ENCODE data around the gene HIPK1. TPM values are rescaled to one million over a fixed set of nuclear protein-coding genes. Genes with fewer than 3 reads are reported as not detected.

HIPK1 gene
- total RNA-seq: 10 to 100 TPM; 68.9 to 78.9 TPM
- long read RNA-seq, donor 1, partial matches to known transcripts: 3 of 13 reads
- long read RNA-seq, donor 1, other reads (novel, unspliced or antisense): 10 of 13 reads
- long read RNA-seq, donor 2, partial matches to known transcripts: 0 of 12 reads
- long read RNA-seq, donor 2, other reads (novel, unspliced or antisense): 12 of 12 reads

- intact Hi-C loops (cut with DNase I): loop anchor here in 1 of 2 donors (2.0 kb wide), 1 partner anchor 24 kb away; the partner anchor contains the start of genes AP4B1 and DCLRE1B
- DNase-seq (ENCODE audit: low spot score): peak; percentile 98
Observed at GRCh38 chr1:113928941-113929749, at the start of gene HIPK1. Gene HIPK1 (plus strand): TSS chr1:113929324.

- intact Hi-C loops (cut with DNase I): no loop called here
- DNase-seq (ENCODE audit: low spot score): no peak
Observed at GRCh38 chr1:113879739-113880038, 49.4 kb upstream of the HIPK1 start.

DNA sequence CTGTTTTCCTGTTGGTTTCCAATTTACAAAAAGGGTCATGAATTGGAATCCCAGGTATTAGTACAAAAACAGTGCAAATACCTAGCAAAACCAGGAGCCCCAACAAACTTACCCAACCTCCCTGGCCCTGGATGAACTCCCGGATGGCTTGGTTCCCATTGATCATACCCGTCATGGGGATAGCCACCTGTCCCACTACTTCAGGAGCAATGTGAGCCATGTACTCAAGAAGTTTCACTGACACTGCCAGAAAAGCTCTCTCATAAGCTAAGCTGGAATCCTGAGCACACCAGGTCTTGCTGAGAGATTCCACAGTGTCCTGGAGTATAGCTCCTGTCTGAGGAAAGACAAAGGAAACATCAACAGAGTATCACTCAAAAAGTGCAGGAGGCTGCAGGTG, 47.5 kb upstream of the HIPK1 start:
- intact Hi-C loops (cut with DNase I): no loop called here
- no peak for DNase-seq (ENCODE audit: low spot score)

DNA sequence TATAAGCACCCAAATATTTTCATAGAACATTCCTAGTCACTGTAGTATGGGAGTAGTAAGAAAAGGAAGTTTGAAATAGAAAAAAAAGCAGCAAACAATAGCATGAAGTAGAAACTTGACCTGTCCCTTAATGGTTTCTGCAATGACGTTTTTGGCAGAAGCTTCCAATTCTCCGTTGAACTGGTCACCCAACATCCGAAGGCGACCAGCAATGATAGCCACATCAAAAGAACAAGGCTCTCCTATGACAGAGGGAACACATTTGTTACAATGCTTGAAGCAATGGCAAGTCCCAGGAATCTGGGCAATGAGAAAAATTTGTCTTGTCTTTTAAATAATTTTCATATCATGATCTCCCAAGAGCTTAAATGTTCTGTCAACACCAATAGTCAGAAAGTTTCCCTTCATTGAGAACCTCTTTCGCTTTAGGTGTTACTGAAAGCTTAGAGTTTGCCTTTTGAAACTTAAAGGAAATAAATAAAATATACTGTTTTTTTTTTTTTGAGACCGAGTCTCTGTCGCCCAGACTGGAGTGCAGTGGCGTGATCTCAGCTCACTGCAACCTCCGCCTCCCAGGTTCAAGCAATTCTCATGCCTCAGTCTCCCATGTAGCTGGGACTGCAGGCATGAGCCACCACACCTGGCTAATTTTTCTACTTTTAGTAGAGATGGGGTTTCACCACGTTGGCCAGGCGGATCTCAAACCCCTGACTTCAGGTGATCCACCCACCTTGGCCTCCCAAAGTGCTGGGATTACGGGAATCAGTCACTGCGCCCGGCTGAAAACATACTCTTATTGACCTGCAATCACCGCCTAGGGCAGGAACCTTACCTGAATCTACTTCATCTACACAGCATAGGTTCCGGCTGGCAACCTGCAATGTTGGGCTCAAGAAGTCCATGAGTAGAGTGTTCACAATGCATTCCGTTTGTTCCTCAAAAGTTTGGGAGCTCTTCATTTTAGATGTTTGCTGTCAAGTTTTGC, 42.4 kb upstream of the HIPK1 start:
- intact Hi-C loops (cut with DNase I): no loop called here
- no peak for DNase-seq (ENCODE audit: low spot score)

DNA sequence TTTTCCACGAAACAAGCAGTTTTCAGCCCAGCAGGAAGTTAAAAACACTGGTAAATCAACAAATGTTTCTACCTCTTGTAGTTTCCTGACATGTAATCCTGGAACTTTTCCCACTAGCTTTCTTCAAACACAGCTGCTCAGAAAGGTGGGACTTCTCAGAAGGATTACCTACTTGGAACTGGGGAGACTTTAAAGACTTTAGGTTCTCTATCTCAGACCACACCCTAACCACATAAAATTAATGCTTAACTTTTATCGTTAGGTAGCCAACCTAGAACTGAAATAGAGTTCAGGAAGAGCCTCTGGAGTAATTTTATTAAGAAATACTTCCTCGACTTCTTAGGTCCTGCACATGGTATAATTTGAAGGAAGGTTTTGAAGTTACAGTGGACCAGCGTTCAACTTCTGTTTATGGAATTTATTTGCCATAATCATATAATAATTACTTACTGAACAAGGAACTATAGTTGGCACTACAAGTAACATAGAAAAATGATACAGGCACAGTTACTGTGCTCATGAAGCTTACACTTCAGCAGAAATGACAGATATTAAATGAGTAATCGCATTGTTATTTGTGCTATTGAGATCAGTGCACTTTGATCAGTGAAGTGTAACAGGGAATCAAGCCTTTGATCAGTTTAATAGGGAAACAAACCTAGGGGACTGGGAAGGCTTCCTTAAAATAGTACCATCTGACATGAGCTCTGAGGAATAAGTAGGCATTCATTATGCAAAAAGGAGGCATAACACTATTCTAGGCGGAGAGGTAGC, 41.5 kb upstream of the HIPK1 start, which contains the start of gene BCL2L15:
BCL2L15 (minus strand) TSS at position 180 of the 774 bp plus-strand sequence. CDS start 206 bp downstream, outside the sequence.
- intact Hi-C loops (cut with DNase I): no loop called here
- no peak for DNase-seq (ENCODE audit: low spot score)

DNA sequence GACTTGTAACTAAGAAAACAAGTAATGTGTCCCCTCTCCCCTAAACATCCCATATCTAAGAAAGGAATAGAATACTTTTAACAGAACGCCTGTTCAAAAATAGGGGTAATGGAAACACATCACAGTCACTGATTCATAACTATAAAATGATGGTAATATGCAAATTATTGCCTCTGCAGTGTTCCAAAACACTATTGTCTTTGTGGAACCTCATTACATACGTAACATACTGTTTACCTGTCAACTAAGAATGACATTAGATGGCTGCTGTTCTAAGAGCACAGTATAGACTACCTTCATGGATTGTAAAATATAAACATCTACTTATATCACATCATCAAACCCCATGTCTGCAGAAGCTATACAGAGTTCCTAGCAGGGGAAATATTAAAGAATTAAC, 38.3 kb upstream of the HIPK1 start:
- no peak for DNase-seq (ENCODE audit: low spot score)
- intact Hi-C loops (cut with DNase I): no loop called here

GRCh38 chr1:113891631-113892220, 37.4 kb upstream of the HIPK1 start:
- intact Hi-C loops (cut with DNase I): no loop called here
- DNase-seq (ENCODE audit: low spot score): no peak

DNA sequence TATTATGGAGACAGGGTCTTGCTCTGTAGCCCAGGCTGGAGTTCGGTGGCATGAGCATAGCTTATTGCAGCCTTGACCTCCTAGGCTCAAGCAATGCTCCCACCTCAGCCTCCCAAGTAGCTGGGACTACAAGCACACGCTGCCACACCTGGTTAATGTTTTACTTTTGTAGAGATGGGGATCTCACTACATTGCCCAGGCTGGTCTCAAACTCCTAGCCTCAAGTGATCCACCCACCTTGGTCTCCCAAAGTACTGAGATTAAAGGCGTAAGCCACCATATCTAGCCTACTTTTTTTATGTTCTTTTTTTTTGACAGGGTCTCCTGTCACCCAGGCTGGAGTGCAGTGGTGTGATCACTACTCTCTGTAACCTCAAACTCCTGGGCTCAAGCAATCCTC, 35.9 kb upstream of the HIPK1 start:
- no peak for DNase-seq (ENCODE audit: low spot score)
- intact Hi-C loops (cut with DNase I): no loop called here

DNA sequence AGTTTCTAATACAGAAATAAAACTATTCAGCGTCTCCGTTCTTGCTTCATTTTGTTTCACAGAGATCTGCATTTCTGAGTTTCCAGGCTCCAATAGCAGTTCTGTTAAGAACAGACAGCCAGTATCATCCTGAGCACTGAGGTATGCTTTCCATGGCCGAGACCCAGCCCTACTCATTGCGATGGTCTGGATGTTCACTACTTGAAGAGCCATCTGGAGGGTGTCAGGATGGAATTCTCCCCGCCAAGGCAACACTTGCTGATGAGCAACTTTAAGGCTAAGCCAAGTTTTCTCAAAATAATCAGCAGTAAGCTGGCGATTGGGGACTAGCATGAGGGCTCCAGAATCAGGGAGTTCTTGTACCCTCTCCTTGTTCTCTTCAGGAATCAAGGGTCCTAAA, 34.0 kb upstream of the HIPK1 start:
- no peak for DNase-seq (ENCODE audit: low spot score)
- intact Hi-C loops (cut with DNase I): no loop called here

DNA sequence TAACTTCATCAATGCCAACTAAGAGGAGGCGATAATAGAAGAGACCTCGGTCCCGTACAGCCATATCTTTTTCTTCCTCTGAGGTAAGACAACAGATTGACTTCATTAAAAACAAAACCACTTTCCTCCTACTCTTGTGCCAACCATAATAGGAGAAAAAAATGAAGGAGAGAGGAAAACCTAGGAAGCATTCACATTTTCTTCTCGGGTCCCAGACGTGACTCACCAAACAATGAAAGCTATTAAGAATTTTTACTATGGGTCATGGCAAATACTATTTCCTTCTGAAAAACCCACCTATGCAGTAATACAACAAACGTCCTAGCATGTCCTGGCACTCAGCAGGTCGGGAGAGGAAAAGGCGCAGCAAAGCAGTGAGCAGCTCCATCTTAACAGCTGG, 33.2 kb upstream of the HIPK1 start:
- intact Hi-C loops (cut with DNase I): no loop called here

DNA sequence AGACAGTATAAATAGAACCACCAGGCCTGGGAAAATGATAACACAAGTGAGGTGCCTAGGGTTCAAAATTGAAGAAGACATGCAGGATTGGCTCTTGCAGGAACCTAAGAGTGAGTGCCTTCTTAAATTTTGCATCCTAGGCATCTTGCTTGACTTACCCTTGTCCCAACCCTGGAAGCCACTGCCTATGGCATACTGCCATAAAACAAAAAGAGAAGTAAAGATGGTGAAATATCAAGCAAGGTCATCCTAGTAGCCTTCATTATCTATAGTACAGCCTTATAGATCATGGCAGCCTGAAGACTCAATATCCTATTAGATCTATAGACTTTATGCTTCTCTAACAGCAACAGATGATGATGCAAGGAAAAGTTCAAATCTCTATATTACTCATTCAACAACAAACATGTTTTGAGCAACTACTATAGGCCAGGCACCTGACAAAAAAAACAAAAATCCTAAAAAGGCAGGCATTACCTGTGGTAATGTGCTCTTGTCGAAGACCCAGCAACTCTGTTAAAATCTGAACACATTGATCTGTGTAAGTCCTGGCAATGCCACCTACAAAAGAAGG, 30.8 kb upstream of the HIPK1 start:
- DNase-seq (ENCODE audit: low spot score): no peak
- intact Hi-C loops (cut with DNase I): no loop called here

More for the DNA sequence above, 33.2 kb upstream of the HIPK1 start:
- no peak for DNase-seq (ENCODE audit: low spot score)

DNA sequence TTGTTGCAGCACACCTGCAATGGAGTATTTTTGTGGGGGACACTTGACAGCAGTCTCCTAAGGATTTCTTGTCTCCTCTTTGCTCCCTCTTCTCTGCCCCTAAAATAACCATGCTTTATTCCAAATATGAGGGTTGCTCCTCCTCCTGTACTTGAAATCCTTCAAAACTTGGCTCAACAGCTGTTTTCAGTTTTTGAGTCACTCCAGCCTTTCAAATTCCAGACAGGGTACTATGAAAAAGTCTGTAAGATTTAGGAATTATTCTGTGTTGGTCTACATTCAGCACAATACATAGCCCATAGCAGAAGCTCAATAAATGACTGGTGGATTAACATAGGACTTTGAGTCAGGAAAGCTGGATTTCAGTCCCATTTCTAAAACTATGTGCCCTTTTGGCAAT, 30.0 kb upstream of the HIPK1 start:
- no peak for DNase-seq (ENCODE audit: low spot score)
- intact Hi-C loops (cut with DNase I): no loop called here

DNA sequence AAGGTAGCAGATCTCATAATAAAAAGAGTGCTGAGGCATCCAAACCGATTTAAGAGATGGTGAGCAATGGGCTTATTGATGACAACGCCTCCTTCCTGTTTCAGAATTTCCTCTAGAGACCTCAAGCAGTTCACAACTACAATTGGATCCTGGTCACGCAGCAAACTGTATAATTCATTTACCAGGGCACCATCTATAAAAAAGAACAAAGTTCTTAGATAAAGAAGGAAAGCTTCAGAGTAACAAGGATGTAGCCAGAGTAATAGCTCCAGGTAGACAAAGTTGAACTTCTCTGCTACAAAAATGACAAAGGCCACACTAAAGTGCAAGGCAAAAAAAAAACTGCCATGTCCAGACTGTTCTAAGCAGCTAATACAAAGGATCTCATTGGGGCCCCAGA, 27.9 kb upstream of the HIPK1 start:
- no peak for DNase-seq (ENCODE audit: low spot score)
- intact Hi-C loops (cut with DNase I): no loop called here

DNA sequence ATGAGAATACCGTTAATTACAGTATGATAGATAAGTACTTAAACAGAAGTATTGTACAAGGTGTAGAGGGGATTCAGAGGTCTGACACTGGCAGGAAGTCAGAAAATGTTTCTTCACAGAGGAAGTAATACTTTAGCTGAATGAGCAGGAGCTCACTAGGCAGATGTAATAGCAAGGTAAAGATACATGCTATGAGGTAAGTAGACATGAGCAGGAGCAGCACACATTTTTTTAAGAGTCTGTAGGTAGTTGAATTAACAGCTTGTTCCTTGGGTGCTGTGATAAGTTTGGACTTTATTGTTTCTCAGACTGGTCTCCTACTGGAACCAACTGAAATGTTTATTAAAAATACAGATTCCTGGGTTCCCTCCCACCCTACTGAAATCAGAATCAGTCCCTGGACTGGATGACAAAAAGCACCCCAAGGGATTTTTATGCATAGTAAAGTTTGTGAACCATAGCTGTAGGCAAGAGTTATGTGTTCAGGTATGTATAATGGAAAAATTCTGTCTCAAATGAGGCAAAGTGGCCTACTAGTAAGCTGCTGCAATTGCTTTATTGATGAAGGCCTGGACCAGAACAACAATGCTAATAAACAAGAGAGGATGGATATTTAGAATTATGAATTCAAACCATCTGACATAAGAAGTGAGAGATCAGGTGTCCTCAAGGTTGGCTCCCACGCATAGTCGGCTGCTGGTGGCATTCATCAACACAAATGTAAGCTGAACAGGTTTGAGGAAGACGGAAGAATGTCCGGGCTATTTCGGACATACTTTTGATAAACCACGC, 25.4 kb upstream of the HIPK1 start:
- DNase-seq (ENCODE audit: low spot score): no peak
- intact Hi-C loops (cut with DNase I): loop anchor here in 1 of 2 donors (2.0 kb wide), 1 partner anchor 25 kb away; the partner anchor contains the start of gene HIPK1

DNA sequence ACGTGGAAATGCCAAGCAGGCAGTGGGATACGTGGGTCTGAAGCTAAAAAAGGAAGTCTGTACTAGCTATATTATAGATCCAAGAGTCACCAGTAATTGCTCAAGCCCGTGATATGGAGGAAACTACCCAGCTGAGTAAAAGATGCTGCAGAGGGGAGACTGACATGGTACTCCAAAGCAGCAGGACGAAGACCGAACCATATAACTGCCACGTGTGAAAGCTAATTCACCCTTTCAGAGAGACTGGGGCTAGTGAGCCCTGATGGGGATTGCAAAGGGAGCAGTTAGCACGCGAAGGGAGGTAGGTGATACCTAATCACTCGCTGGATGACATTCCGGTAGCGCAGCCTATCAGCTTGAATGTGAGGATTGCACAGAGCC, 24.8 kb upstream of the HIPK1 start:
- no peak for DNase-seq (ENCODE audit: low spot score)
- intact Hi-C loops (cut with DNase I): loop anchor here in 1 of 2 donors (2.0 kb wide), 1 partner anchor 25 kb away; the partner anchor contains the start of gene HIPK1

DNA sequence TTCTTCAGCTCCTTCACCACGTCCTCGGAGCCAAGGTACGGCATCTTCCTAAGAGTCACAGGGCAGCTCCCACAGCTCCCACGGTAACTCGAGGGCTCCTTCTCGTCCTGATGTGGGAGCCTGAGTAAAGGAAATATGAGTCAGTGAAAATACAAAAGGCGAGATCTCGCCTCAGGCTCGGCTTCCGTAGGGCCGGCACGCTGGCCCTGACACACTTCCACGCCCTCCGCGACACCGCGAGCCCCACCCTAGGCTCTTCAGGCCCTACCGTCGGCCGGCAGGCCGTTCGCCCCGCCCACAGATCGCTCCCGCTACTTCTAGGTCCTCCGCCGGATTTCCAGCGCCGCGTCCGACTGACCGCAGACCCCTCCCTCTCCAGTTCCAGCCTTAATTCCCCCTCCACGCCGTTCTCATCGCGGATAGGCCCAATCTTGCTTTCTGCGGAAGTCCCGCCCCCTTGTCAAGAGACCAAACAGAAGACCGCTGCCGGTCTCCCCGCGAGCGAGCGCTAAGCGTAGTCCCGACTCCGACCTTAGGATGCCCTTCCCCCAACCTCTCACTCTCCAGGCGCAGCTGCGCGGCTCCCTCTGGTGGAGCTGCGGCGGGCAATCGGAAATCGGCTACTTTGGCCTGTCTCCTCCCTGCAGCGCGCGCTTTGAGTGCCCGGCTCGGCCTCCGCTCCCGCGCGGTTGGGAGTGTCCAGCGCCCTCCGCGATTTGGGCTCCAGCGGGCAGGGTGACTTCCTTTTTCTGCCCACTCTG, 24.3 kb upstream of the HIPK1 start, which contains the start of the genes AP4B1 and DCLRE1B:
AP4B1 (minus strand) TSS at position 126 of the 761 bp plus-strand sequence; CDS start at position 44, 82 bp downstream.
DCLRE1B (plus strand) TSS at position 653 of the 761 bp plus-strand sequence. CDS start 261 bp downstream, outside the sequence.
- intact Hi-C loops (cut with DNase I): loop anchor here in 1 of 2 donors (2.0 kb wide), 1 partner anchor 24 kb away; the partner anchor contains the start of gene HIPK1
- DNase-seq (ENCODE audit: low spot score): peak; percentile 100
